Ishikawa (cell line): Measurements from ENCODE around the gene CBX5.

Experiments
- CEBPB ChIP-seq: IDR thresholded peaks from 2 replicates; pipeline ENCODE4 v1.6.1; 2012
- CREB1 ChIP-seq: IDR thresholded peaks from 2 replicates; pipeline ENCODE4 v1.6.1; 2012; ENCODE audit warnings: low read depth
- EGR1 ChIP-seq: IDR thresholded peaks from 2 replicates; pipeline ENCODE4 v1.6.1; 2012
- EP300 ChIP-seq: IDR thresholded peaks from 2 replicates; pipeline ENCODE4 v1.6.1; 2012; ENCODE audit warnings: borderline replicate concordance
- FOXM1 ChIP-seq: IDR thresholded peaks from 2 replicates; pipeline ENCODE4 v1.6.1; 2012; ENCODE audit warnings: low read depth, borderline replicate concordance
- NFIC ChIP-seq: IDR thresholded peaks from 2 replicates; pipeline ENCODE4 v1.6.1; 2012
- RAD21 ChIP-seq: IDR thresholded peaks from 2 replicates; pipeline ENCODE4 v1.6.1; 2012; ENCODE audit warnings: low read depth
- REST ChIP-seq: IDR thresholded peaks from 2 replicates; pipeline ENCODE4 v1.6.1; 2012; ENCODE audit warnings: low read depth, mild to moderate bottlenecking
- TAF1 ChIP-seq: IDR thresholded peaks from 2 replicates; pipeline ENCODE4 v1.6.1; 2012; ENCODE audit warnings: low read depth, mild to moderate bottlenecking
- TCF12 ChIP-seq: IDR thresholded peaks from 2 replicates; pipeline ENCODE4 v1.6.1; 2012; ENCODE audit warnings: low read depth
- TEAD4 ChIP-seq: IDR thresholded peaks from 2 replicates; pipeline ENCODE4 v1.6.1; 2012
- YY1 ChIP-seq: IDR thresholded peaks from 2 replicates; pipeline ENCODE4 v1.6.1; 2012; ENCODE audit warnings: low read depth
- ZBTB7A ChIP-seq: IDR thresholded peaks from 2 replicates; pipeline ENCODE4 v1.6.1; 2012; ENCODE audit warnings: low read depth
- TF ChIP-seq, protein P1 (sequence below): IDR thresholded peaks from 2 replicates; pipeline ENCODE4 v1.6.1; 2012
- TF ChIP-seq, protein P2 (sequence below): IDR thresholded peaks from 2 replicates; pipeline ENCODE4 v1.6.1; 2012

The CBX5 gene

GRCh38 chr12:54230555-54230954 lies 49.4 kb downstream of the CBX5 start:
- no peak for TF ChIP-seq EGR1
- TF ChIP-seq, protein P1, sequence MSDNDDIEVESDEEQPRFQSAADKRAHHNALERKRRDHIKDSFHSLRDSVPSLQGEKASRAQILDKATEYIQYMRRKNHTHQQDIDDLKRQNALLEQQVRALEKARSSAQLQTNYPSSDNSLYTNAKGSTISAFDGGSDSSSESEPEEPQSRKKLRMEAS, result no peak
- TF ChIP-seq NFIC, result no peak
- no peak for TF ChIP-seq FOXM1
- TF ChIP-seq TAF1, result no peak
- no peak for TF ChIP-seq ZBTB7A
- no peak for TF ChIP-seq YY1
- TF ChIP-seq CREB1, result no peak
- TF ChIP-seq, protein P2, sequence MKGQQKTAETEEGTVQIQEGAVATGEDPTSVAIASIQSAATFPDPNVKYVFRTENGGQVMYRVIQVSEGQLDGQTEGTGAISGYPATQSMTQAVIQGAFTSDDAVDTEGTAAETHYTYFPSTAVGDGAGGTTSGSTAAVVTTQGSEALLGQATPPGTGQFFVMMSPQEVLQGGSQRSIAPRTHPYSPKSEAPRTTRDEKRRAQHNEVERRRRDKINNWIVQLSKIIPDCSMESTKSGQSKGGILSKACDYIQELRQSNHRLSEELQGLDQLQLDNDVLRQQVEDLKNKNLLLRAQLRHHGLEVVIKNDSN, result no peak
- TF ChIP-seq TEAD4, result no peak
- no peak for TF ChIP-seq TCF12
- TF ChIP-seq REST, result no peak
- TF ChIP-seq CEBPB, result no peak
- TF ChIP-seq RAD21, result no peak
- TF ChIP-seq EP300, result no peak

- 0 out of 2 replicates have a peak, but pooled peaks have one; percentile 23 for TF ChIP-seq TEAD4
- TF ChIP-seq CEBPB, result no peak; the same call in 1 of the 2 replicates
These were observed 50.2 kb downstream of the CBX5 start for GRCh38 chr12:54229624-54230212.

- TF ChIP-seq EP300, result no peak
- no peak for TF ChIP-seq FOXM1
- TF ChIP-seq EGR1, result no peak
- no peak for TF ChIP-seq CREB1
- TF ChIP-seq, protein P1, result no peak
- TF ChIP-seq YY1, result no peak
- no peak for TF ChIP-seq ZBTB7A
- TF ChIP-seq TCF12, result no peak
- no peak for TF ChIP-seq TEAD4
- no peak for TF ChIP-seq CEBPB
- TF ChIP-seq TAF1, result no peak
- TF ChIP-seq REST, result no peak
- TF ChIP-seq NFIC, result no peak
These were observed 51.5 kb downstream of the CBX5 start for GRCh38 chr12:54228471-54228870.

GRCh38 chr12:54227376-54227775 lies 52.5 kb downstream of the CBX5 start:
- TF ChIP-seq EGR1, result no peak

GRCh38 chr12:54225666-54226065 lies 54.3 kb downstream of the CBX5 start:
- TF ChIP-seq REST (no peak), FOXM1 (no peak), CEBPB (no peak), TAF1 (no peak), EGR1 (no peak), NFIC (no peak), YY1 (no peak), RAD21 (no peak), CREB1 (no peak), EP300 (no peak)
- TF ChIP-seq, protein P2, result no peak
- TF ChIP-seq, protein P1, result no peak
